ENCODE measurements around the gene CERK. TPM values are rescaled to one million over a fixed set of nuclear protein-coding genes. Genes with fewer than 3 reads are reported as not detected.

The CERK gene
- total and polyA plus RNA-seq, 7 donors, result 13.0 to 38.1 (median 26.9) TPM

GRCh38 chr22:46663436-46664100, 74.5 kb downstream of the CERK start:
- intact Hi-C loops (cut with DNase I), result no loop called here
- no peak overlapping the region for H3K4me3 ChIP-seq
- ATAC-seq, result no peak
- H3K36me3 ChIP-seq (ENCODE audit: insufficient read depth in 1 of 2, low read depth in 1 of 2), result peaks cover 0 to 63% of the 10 kb centered on the region in 2 donors
- no peaks in the 10 kb centered on the region for H3K27me3 ChIP-seq (ENCODE audit: insufficient read depth in 3 of 3, low read length in 2 of 3)
- peaks cover 16% of the 10 kb centered on the region for H3K4me1 ChIP-seq
- H3K9me3 ChIP-seq, result no peaks in the 10 kb centered on the region
- no peak for DNase-seq
- H3K27ac ChIP-seq, result no peak overlapping the region
- no peak for TF ChIP-seq CTCF (IDR thresholded peaks at IDR 0.05)
- 92 to 95% (median 92%) methylated on average over 26 to 28 of the region's 28 CpGs for WGBS, 3 donors

GRCh38 chr22:46663001-46663400, 75.1 kb downstream of the CERK start:
- TF ChIP-seq CTCF (IDR thresholded peaks at IDR 0.05), result no peak
- WGBS, 3 donors, result 91 to 98% (median 94%) methylated on average over 26 of the region's 26 CpGs
- no peaks in the 10 kb centered on the region for H3K9me3 ChIP-seq
- no peak overlapping the region for H3K27ac ChIP-seq
- intact Hi-C loops (cut with DNase I), result no loop called here
- no peak overlapping the region for H3K4me3 ChIP-seq
- peaks cover 0 to 58% of the 10 kb centered on the region in 2 donors for H3K36me3 ChIP-seq (ENCODE audit: insufficient read depth in 1 of 2, low read depth in 1 of 2)
- ATAC-seq (no peak), DNase-seq (no peak)
- H3K4me1 ChIP-seq, result peaks cover 16% of the 10 kb centered on the region
- H3K27me3 ChIP-seq (ENCODE audit: insufficient read depth in 3 of 3, low read length in 2 of 3), result no peaks in the 10 kb centered on the region

- intact Hi-C loops (cut with DNase I), result no loop called here
- ATAC-seq, result no peak
- no peaks in the 10 kb centered on the region for H3K9me3 ChIP-seq
- DNase-seq, result no peak
- H3K4me3 ChIP-seq, result no peak overlapping the region
- peaks cover 16% of the 10 kb centered on the region for H3K4me1 ChIP-seq
- TF ChIP-seq CTCF (IDR thresholded peaks at IDR 0.05), result no peak
- peaks cover 0 to 50% of the 10 kb centered on the region in 2 donors for H3K36me3 ChIP-seq (ENCODE audit: insufficient read depth in 1 of 2, low read depth in 1 of 2)
- H3K27me3 ChIP-seq (ENCODE audit: insufficient read depth in 3 of 3, low read length in 2 of 3), result no peaks in the 10 kb centered on the region
- WGBS, 3 donors, result 94% methylated on average over 13 to 15 of the region's 15 CpGs
- H3K27ac ChIP-seq, result no peak overlapping the region
Measured at GRCh38 chr22:46662226-46662625, 75.8 kb downstream of the CERK start.

- Histone ChIP-seq H3K36me3 (ENCODE audit: insufficient read depth in 1 of 2, low read depth in 1 of 2) (peaks cover 0 to 41% of the 10 kb centered on the region in 2 donors), H3K27me3 (ENCODE audit: insufficient read depth in 3 of 3, low read length in 2 of 3) (no peaks in the 10 kb centered on the region), H3K4me1 (peaks cover 16% of the 10 kb centered on the region), H3K9me3 (no peaks in the 10 kb centered on the region), H3K4me3 (no peak overlapping the region), H3K27ac (peak overlapping the region; percentile 48)
- no peak for DNase-seq
- ATAC-seq, result peak; percentile 19 to 54 (median 39)
- 82 to 89% (median 86%) methylated on average over 22 of the region's 22 CpGs for WGBS, 3 donors
- no peak for TF ChIP-seq CTCF (IDR thresholded peaks at IDR 0.05)
- intact Hi-C loops (cut with DNase I), result no loop called here
Measured at GRCh38 chr22:46661221-46661851, 76.7 kb downstream of the CERK start.

Data from psoas muscle (tissue), 8 donors.